ENCODE measurements around the gene SMCO1.
"Not testable (repeated sequence)": the region's sequence is repeated elsewhere in the genome, so short reads cannot be mapped to it uniquely, and the experiment has no call there.

SMCO1 gene

DNA sequence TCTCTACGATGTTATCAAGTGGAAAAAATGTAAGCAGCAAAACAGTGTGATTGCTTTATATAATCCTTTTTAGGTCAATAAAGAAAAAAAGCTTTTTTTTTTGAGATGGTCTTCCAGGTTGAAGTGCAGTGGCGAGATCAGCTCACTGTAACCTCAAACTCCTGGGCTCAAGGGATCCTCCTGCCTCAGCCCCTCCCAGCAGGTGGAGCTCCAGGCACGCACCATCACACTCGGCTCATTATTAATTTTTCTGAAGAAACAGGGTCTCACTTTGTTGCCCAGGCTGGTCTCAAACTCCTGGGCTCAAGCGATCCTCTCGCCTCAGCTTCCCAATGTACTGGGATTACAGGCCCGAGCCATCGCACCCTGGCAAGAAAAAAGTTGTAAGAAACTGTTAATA, 28.9 kb downstream of the SMCO1 start:
- no peak for DNase-seq

DNA sequence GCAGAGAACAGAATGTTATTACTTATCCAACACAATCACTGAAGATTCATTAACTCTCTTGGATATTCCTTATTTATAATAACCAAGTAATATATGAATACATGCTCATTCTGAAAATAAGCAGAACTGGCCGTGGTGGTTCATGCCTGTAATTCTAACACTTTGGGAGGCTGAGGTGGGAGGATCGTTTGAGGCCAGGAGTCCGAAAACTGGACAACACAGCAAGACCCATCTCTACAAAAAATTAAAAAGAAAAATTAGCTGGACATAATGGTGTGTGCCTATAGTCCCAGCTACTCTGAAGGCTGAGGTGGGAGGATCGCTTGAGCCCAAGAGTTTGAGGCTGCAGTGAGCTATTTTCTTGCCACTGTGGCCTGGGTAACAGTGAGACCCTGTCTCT, 37.5 kb downstream of the SMCO1 start:
- DNase-seq = no peak

DNA sequence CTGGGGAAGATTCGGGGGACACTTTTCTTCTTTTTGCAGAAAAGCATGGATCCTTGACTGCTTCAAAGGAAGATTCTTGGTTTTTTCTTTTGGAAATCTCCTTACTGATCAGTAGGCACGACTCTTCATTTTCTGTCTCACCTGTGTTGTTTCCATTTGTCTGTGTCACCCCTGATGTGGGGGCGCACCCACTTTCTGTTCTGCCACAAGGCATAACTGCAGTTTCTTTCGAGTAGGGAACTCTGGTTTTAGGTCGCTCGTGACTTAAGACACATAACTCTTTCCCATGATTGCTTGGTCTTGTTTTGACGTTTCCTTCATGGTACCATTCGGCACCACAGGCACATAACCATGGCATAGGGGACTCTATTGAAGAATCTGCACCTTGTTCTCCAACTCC, 42.9 kb downstream of the SMCO1 start:
- no peak for DNase-seq

- DNase-seq = no peak
Measured at GRCh38 chr3:196471551-196471950, 43.6 kb downstream of the SMCO1 start.

DNA sequence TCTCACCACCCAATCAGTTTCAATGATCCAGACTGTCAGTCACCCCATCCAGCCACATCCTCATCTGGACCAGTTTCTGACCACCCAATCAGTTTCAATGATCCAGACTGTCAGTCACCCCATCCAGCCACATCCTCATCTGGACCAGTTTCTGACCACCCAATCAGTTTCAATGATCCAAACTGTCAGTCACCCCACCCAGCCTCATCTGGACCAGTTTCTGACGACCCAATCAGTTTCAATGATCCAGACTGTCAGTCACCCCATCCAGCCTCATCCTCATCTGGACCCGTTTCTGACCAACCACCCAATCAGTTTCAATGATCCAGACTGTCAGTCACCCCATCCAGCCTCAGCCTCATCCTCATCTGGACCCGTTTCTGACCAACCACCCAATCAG, 45.0 kb downstream of the SMCO1 start:
- not testable (repeated sequence) for DNase-seq

DNA sequence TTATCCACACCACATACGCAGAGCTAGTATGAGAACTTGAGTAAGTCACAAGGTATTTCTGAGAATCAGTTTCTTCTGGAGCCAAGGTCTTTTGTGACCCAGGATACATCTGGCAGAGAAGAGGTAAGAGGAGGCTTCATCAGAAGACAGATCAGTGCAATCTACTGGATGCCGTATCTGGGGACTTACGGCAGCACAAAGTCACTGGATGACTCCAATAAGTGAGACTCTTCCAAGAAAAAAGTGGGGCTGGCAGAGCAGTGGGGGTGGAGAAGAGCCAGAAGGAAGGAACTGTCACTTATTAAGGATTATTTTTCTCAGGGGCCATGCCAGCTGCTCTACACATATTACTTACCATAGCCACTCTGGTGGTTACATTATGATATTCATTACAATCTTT, 51.3 kb downstream of the SMCO1 start:
- no peak for DNase-seq

DNA sequence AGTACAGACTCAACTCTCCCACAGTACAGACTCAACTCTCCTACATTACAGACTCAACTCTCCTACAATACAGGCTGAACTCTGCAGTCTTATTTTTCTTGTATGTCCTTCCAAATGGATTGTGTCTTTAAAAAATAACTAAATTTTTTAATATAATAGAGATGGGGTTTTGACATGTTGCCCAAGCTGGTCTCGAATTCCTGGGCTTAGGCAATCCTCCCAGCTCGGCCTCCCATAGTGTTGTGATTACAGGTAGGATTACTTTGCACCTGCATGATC, 51.7 kb downstream of the SMCO1 start:
- DNase-seq = no peak

- DNase-seq = not testable (repeated sequence)
Measured at GRCh38 chr3:196462680-196463477, 52.3 kb downstream of the SMCO1 start.

GRCh38 chr3:196458063-196458462, 57.1 kb downstream of the SMCO1 start:
- DNase-seq = no peak

- not testable (repeated sequence) for DNase-seq
Measured at GRCh38 chr3:196457470-196457869, 57.7 kb downstream of the SMCO1 start.
